Eye (tissue), 1 donor: ENCODE results near the gene NAB2.
"Not testable (repeated sequence)": the region's sequence is repeated elsewhere in the genome, so short reads cannot be mapped to it uniquely, and the experiment has no call there.

Experiments
- DNase-seq: peaks from one replicate; pipeline ENCODE4 v3.0.0-alpha.2; 2015

The NAB2 gene

DNA sequence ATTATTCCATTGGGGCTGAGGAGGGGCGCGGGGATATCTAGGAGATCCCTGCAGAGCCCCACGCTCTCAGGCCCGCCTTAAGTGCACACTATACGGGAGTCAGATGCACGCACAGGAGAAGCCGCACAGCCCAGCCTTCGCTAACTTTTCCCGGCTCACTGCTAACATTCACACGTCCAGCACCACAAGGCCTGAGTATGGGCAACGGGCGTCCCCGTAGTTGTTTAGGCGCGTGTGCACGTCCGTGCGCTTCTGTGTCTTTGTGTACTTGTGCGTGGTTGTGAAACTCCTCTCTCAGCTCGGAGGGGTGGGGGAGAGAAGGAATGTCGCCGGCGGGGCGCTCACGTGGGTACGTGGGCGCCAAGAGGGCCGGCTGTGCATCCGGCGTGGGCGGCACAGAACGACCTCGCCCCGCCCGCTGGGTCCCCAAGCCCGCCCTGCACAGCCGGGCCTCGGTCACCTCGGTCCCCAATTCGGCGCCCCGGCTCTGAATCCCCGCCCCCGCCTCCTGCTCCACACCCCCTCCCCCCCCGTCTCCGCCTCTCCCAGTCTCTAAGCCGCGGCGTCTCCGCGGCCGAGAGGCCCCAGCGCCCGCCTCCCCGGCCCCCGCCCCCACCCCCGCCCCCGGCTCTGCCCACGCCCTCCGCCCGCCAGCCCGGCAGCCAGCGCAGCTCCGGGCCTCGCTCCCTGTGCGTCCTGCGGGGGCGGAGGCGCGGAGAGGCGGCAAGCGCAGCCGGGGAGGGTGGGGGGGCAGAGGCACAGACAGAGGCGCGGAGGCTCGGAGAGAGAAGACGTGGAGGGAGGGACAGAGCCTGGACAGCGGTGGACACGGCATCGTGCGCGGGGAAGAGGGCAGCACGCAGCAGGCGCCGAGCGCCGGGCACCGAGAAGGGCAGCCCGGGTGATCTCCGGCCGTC lies at the start of gene NAB2:
TSS of gene NAB2 (plus strand) at position 761 of the 917 bp plus-strand sequence. CDS start 158 bp downstream, outside the sequence.
- peak; percentile 96 for DNase-seq

DNA sequence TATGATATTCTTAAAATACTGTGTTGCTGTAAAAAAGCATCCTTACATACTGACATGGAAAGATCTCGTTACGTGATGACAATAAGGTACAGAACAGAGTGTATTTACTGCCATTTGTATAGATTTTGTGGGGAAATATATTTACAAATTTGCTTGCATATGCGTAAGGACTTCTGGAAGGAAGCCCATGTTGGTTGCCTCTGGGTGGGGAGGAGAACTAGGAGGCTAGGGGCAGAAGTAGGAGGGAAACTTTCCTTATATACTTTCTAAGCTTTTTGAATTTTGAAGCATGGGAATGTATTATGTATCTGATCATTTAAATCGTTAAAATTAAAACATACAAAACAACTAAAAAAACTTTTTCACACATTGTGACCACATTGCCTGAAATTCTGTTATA lies 48.7 kb upstream of the NAB2 start:
- no peak for DNase-seq

DNA sequence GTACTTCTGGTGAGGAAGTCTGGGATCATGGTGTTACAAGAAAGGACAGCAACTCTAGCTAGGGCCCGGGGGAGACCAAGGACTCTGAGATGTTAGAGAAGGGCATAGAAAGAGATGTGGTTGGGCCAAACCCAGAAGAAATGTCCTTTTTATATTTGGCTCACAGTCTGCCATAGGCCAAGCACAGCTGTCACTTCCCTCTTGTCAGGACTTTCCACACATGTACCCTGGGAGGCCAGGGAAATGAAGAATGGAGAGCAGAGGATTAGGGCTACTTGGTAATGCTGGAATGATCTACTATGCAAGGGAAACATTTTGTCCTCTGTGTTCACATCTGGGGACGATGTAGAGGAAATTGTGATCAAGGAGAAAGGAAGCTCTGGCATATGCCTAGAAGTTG lies 48.2 kb upstream of the NAB2 start:
- DNase-seq = no peak

DNA sequence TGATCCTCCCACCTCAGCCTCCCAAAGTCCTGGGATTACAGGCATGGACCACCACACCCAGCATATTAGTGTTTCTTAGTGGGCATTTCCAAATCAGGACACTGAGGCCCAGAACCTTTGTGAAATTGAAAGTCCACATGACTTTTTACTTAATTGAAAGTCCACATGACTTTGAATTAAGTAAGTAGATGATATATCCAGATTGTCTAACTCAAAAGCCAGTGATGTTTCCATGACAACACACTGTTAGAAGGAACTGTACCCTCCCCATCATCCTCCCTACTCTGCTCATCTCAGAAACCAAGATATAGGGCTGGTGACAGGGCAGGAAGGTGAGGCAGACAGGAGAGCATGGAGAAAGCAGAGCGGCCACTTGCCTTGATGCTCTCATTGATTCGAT lies 46.2 kb upstream of the NAB2 start:
- no peak for DNase-seq

GRCh38 chr12:57044468-57044867 lies 44.4 kb upstream of the NAB2 start:
- DNase-seq = no peak

- no peak for DNase-seq
These were observed 44.0 kb upstream of the NAB2 start for GRCh38 chr12:57044889-57045288.

DNA sequence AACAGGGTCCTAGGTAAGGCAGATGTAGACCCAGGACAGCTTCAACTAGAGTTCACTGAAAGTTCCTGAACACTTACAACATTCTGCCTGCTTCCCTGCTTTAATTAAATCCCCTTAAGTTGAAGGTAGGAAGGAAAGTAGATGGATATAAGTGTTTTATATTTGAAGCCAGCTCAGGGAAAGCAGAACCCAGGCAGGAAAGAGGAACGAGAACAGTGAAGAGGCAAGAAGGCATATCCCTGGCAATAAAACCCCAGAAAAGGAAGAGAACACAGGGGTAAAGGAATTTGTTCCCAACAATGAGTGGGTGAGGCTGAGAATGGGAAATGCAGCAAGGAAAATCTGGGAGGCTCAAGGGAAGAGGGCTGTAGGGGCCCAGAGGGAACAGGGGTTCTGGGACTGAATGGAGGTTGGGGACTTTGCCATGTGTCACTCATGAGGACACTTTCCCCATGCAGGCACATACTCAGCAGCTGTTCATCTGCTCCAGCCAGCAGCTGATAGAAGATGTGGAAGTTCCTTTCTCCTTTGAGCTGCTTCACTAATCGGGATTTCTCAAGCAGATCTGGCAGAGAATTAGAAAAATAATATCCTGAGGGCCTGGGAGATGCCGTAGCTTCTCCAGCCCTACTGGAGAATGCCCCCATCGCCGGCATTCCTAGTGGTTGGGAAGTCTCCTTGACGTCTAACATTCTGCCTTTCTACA lies 42.7 kb upstream of the NAB2 start:
- no peak for DNase-seq

DNA sequence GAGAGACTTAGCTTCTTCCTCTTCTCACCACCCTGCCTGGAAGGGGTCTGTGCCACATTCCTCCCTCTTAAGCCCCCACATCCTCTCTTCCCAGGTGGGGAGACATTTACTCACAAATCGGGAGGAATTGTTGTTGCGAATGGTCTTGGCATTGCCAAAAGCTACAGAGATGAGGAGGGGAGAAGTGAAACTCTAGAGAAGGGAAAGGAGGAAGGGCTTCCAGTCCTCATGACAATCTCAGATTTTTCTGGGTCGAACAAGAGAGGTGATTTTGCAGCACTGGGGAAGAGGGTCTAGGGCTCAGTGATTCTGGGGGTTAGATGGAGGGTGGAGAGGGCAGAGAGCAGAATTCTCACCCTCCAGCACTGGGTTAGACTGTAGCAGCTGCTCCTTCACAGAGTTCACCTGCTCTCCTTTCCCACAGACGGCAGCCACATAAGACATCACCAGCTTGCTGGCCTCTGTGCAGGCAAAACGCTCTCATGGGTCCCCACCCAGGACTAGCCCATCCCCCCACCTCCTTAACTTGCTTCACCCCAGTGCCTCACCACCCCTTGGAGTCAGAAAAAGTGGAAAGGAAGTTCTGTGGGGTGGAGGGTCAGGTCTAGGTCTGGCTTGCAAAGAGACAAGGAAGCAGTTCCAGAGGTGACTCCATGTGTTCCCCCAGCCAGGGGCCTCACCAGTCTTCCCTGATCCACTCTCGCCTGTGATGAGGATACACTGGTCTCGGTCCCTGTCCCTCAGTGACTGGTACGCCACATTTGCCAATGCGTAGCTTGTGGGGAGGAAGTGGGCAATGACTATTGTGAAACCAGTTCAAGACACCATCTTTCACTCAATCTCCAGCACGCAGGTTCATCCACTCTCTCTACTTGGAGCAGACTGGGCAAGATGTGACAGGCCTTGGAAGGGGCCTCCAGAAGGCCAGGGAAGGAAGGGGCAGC lies 41.7 kb upstream of the NAB2 start:
- DNase-seq = no peak

DNA sequence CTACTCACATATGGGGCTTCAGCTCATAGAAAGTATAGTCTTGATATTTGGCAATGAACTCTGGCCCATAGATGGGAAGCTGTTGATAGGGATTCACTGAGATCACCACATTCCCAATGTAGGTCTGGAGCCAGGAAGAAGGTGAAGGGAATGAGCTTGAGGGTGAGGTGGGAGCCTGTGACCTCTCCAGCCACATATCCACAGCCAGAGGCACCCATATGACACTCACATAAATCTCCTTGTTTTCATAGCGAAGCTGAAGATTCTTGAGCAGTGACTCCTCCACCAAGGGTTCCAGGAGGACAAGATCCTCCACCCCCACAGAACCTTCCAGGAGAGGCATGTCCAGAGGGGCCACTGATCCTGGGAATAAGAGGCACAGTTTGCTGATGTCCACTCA lies 40.9 kb upstream of the NAB2 start:
- DNase-seq = no peak

- no peak for DNase-seq
These were observed 40.3 kb upstream of the NAB2 start for GRCh38 chr12:57048423-57049118.

DNA sequence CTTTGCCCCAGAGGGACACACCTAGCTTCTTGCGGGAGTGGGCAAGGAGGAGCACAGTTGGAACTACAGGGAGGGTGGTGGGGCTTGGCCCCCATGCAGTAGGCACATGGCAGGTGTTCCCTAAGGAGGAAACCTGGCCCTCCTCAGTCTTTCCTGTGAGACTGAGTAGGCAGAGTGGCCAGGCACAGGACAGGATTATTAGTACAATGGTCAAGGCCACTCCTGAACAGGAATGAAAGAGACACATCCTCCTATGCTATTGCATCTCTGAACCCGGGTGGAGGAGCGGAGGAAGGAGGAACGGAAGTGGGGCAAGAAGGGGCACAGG lies 39.8 kb upstream of the NAB2 start:
- DNase-seq = no peak

DNA sequence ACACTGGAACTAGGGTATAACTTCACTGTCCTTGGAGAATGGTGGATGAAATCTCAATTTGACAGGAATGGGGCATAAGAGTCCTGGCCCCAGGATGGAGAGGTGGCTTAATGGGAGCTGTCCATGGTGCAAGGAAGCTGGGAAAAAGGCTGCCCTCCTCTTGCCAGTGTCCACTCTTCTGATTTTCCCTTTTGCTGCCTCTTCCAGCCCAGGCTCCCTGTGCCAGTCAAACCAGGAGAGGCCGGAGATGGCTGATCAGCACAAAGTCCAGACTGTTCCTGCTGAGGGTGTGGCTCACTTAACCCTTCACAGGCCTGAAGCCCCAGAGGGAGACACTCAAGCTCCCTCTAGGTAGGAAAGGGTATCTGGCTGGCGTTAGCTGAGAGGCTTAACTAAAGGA lies 39.0 kb upstream of the NAB2 start, which contains the start of gene MYO1A:
TSS of gene MYO1A (minus strand) at position 240 of the 400 bp plus-strand sequence. CDS start 1,806 bp downstream, outside the sequence.
- no peak for DNase-seq

DNA sequence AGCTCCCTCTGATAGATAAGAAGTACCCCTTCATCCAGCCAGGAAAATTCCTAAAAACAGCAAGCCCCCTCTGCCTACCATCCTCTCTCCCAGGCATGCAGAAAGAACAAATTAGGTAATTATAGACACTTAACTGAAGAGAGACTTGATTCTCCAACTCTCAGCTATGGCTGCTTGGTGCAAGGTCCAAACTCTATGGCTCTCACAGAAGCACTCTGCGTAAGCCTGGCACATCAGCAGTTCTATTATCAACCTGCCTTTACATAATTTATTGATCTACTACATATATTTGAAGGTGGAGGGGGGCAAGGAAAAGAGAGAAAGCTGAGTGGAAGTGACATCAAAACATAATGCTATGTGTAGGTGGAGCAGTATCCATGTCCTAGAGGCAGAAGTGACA lies 37.9 kb upstream of the NAB2 start:
- no peak for DNase-seq

GRCh38 chr12:57053146-57053545 lies 35.8 kb upstream of the NAB2 start:
- DNase-seq = not testable (repeated sequence)

DNA sequence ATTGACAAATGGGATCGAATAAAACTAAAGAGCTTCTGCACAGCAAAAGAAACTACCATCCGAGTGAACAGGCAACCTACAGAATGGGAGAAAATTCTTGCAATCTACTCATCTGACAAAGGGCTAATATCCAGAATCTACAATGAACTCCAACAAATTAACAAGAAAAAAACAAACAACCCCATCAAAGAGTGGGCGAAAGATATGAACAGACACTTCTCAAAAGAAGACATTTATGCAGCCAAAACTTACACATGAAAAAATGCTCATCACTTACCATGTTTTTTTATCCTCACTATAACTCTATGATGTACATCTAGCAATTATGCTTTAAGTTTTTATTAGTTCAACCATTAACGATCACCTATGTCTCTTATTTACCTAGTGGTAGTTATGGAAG lies 35.0 kb upstream of the NAB2 start:
- DNase-seq = not testable (repeated sequence)

DNA sequence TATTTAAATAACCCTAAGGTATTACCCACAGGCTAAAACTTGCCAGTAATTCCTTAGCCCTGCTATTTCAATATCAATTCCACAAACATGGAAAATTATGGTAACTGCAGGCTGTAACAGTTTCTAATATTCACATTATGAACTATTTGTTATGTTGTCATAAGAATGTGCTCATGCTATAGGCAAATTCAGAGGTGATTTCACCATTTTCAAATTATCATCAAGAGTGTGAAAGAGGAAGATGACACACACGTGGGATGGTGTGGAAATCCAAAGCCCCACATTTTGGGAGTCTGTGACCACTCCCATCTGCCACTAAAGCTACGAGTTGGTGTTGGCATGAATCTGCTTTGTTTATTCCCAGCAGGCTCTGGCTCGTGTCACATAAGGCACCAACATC lies 33.1 kb upstream of the NAB2 start:
- no peak for DNase-seq

DNA sequence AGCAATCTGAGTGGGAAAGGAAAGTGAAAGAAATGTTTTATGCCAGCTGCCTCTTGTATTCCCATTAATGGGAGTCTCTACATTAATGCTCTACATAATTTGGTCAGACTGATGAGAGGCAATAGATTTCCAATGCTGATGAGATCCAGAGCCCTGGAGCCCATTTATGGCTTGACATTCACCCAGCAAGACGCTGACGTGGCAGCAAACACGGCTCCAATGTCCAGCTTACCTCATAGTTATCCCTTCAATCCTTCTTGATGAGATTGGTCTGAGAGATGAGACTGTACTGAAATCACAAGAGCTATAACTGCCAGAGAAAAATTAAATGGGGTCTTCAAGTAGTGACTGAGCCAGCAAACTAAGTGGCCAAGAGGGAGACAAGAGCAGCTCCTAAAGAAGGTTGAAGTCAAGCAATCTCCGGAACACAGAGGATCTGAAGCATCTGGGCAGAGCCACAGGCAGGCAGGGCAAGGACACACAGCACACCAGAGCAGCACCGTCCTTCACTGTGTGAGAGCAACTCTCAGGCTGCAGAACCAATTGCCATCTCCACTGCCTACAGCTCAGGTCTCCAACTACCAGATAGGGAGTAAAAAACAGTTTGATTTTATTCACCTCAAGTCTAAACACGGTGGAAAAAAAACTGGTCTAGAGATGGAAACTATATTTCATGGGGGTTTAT lies 31.7 kb upstream of the NAB2 start:
- no peak for DNase-seq

DNA sequence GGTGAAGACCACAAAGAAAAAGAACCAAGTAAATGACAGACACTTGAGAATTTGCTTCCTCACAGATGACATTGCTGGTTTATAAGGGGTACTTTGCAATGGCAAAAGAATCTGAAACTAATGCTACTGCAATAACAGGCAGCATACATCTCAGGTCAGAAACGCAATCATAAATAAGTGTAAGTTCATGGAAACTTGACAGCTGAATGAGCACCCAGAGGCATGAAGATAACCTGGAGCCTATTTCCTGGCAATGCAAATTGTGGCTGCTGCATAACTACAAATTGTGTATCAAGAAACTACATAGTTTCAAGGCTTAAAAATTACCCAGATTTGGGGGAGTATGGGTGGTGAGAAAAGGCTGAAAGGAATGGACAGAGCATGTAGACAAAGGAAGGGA lies 30.5 kb upstream of the NAB2 start:
- no peak for DNase-seq

DNA sequence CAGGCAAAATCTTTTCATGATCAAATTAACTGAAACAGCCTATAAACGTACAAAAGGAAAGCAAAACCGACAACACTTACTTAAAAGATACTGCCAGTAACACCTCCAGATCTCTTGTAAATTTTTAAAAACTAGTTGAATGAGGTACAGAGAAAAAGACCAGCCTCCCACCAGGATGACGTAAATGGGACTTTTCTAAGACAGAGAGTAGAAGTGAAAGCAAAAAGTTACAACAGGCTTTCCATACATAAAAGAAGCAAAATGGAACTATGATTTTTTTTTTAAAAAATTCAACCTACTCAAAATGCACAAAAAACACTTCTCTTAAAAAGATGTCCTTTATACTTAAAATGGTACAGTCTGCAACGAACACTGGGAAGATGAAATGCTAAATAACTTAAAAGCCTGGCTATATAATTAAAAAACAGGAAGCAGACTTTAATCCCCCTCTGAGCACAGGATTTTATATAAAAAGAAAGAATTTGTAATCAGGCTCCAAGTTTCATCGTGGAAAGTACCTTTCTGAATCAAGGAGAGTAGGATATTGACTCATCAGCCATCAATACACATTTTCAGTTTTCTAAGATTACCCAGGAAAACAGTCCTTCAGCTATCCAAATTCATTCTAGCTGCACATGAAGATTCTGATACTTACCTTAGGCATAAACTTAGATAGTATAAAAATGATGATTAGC lies 24.8 kb upstream of the NAB2 start:
- no peak for DNase-seq

DNA sequence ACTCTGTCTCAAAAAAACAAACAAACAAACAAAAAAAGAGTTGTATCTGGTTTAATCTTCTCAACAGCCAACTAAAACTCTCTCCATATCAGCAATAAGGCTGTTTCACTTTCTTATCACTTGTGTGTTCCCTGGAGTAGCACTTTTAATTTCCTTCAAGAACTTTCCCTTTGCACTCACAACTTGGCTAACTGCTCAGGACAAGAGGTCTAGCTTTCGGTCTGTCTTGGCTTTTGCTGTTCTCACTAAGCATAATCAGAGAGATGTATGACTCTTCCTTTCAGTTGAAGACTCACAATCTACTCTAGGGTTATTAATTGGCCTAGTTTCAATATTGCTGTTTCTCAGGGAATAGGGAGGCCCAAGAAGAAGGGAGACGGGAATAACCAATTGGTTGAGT lies 22.7 kb upstream of the NAB2 start:
- DNase-seq = no peak

DNA sequence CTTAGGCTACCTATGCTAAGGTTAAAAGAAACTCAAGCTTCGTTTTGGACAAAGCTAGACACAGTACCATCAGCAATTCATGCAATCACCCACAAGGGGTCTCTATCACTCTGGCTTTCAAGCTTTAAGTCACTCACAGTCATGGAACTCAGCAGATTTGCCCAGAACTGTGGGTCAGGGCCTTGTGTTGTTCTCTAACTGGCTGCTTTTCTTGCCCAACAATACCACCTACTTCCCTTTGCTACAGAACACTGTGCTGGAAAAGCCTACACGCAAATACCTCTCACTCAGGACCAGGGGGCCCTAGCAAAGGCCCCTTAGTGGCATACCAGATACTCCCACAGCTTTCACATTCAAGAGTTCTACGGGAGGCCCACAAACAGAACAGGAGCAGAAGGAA lies 19.4 kb upstream of the NAB2 start:
- peak; percentile 90 for DNase-seq
